Measurements from ENCODE around the gene MTG2.

MTG2 gene

GRCh38 chr20:62162765-62163484 lies 19.9 kb upstream of the MTG2 start:
- no peak for DNase-seq (ENCODE audit: low read depth in 2 of 2)

- DNase-seq (ENCODE audit: low read depth in 2 of 2), result no peak
Measured at GRCh38 chr20:62163485-62163865, 19.4 kb upstream of the MTG2 start.

DNA sequence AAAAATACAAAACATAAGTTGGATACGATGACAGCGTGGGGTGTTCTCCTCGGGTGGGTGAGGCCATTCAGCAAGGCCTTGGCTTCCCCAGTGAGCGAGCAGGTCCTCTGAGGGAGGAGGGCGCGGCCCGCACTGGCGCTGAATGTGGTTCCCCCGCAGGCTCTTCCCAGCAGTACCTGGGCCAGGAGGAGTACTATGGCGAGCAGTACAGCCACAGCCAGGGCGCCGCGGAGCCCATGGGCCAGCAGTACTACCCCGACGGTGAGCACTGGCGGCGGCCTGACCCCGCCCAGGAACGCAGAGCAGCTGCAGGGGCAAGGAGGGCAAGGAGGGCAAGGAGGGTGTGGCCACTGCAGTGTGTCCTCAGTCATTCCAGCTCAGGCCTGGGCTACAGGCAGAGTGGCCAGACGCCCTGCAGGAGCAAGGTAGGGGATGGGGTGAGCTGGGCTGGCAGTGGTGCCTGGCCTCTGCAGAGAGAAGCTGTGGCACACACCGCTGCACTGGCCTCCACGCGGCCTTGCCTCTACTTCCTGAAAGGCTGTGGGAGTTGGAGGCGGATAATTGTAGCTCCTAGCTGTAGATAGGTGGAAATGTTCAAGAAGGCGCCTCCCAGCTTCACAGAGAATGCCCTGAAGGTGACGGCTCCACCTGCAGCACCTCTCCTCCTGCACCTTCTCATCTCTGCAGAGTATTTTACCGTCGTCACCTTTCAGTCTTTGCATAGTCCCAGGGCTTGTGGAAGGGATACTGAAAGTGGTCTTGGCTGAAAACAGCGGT lies 18.7 kb upstream of the MTG2 start:
- no peak for DNase-seq (ENCODE audit: low read depth in 2 of 2)

DNA sequence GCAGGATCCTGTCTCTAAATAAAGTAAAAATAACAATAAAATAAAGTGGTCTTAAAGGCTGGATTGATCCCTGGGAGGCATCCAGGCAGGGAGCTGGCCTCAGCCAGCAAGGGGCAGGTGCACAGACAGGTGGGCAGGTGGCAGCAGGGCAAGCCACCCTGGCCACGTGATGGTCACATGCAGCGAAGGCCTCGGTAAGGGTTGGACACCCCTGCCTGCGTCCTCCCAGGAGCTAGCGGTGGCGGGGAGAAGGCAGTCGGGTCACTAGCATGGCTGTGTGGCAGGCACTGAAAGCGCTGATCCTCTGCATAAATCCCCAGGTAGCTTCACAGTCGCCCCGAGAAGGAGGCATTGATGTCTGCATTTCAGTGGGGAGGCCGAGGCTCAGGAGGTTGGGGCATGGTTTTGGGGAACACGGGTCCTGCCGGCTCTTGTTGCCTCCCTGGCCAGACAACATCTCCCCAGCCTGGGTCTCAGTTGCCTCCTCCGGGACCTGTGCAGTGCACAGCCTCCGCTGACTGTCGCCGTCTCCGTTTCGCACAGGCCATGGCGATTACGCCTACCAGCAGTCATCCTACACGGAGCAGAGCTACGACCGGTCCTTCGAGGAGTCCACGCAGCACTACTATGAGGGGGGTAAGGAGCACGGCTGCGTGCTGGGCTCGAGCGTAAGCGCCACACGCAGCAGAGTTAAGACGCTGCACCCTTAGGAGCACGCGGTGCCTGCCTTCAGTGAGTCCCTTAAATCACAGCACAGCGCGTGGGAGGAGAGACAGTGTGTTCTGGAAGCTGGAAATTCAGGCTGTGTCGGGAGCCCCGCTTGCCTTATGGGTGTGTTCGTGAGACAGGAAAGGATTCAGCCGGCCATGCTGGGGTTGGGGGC lies 17.7 kb upstream of the MTG2 start:
- no peak for DNase-seq (ENCODE audit: low read depth in 2 of 2)

DNA sequence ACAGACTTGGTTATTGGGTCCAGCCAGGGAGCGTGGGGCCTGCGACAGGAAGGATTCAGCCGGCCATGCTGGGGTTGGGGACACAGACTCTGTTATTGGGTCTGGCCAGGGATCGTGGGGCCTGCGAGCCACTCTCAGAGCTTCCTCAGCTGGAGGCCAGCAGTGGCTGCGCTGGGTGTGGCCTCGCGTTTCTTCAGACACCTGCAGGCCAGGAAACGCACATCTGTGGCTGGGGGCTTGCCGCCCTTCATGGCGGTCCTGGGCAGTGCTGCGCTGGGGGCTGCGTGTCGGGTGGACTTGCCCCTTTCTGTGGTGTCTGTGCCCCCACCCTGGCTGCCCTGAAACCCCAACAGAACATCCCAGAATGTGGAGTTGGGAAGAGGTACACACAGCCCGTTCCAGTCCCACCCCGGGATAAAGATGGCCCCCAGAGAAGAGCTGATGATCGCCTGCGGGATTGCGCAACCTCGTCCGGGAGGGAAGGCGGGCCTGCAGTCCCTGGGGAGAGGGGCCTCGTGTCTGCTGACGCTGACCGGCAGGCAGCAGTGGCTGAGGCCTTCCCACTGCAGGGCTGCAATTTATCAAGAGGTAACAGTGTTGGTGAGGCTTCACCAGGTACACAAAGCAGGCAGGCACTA lies 16.9 kb upstream of the MTG2 start:
- no peak for DNase-seq (ENCODE audit: low read depth in 2 of 2)

GRCh38 chr20:62167474-62167873 lies 15.4 kb upstream of the MTG2 start:
- no peak for DNase-seq (ENCODE audit: low read depth in 2 of 2)

DNA sequence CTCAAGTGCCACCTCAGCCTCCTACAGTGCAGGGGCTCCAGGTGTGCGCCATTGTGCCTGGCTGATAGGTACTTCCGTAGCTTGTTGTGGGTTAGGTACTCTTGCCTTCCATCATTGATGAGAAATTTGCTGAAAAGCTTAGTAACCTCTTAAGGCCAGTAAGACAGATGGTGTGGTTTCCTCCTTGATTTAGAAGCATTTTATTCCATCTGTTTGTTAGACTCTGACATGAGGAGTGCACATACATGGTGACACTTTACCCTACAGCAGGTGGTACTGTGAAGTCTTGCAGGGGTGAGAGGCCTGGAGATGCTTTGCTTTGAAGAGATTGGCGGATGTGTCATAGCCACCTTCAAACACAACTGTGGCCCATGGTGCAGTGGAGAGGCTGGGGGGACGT lies 14.8 kb upstream of the MTG2 start:
- no peak for DNase-seq (ENCODE audit: low read depth in 2 of 2)

- DNase-seq (ENCODE audit: low read depth in 2 of 2), result no peak
Measured at GRCh38 chr20:62168890-62169435, 13.9 kb upstream of the MTG2 start.

- no peak for DNase-seq (ENCODE audit: low read depth in 2 of 2)
Measured at GRCh38 chr20:62170536-62170935, 12.3 kb upstream of the MTG2 start.

DNA sequence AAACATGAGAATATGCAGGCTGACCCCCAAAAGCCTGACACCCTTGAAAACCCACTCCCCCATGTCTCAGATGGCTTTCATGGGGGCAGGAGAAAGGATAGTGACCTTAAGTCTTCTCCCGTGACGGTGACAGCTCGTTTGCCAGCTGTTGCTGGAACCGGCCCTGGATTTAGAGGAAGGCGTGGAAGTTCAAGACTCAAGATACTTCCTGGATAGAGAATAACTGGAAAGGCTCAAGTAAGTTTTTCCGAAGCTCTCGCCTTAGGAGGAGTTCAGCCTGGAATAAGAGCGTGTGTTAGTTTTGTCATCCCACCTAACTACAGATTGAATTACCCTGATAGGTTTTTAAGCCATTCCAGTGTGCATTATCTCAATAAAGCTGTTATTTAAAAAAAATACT lies 11.6 kb upstream of the MTG2 start:
- DNase-seq (ENCODE audit: low read depth in 2 of 2), result no peak

GRCh38 chr20:62172666-62173065 lies 10.2 kb upstream of the MTG2 start:
- no peak for DNase-seq (ENCODE audit: low read depth in 2 of 2)

- DNase-seq (ENCODE audit: low read depth in 2 of 2), result no peak
Measured at GRCh38 chr20:62174021-62174804, 8.6 kb upstream of the MTG2 start.

GRCh38 chr20:62174870-62175624 lies 7.8 kb upstream of the MTG2 start:
- DNase-seq (ENCODE audit: low read depth in 2 of 2), result no peak

- no peak for DNase-seq (ENCODE audit: low read depth in 2 of 2)
Measured at GRCh38 chr20:62175711-62176110, 7.1 kb upstream of the MTG2 start.

DNA sequence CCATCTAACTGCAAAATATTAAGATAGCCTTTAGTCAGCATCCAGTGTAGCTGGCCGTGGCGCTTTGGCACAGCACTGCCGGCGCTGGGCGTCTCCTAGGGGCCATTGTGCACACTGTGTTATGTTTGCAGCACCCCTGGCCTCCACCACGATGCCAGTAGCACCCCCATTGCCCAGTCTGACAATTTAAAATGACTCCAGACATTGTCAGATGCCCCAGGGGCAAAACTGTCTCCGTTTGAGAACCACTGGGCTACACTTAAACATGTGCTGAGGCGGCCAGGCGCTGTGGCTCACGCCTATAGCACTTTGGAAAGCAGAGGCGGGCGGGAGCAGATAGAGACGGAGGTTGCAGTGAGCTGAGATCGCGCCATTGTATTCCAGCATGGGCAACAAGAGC lies 6.0 kb upstream of the MTG2 start:
- DNase-seq (ENCODE audit: low read depth in 2 of 2), result no peak

- DNase-seq (ENCODE audit: low read depth in 2 of 2), result no peak
Measured at GRCh38 chr20:62177307-62177706, 5.5 kb upstream of the MTG2 start.

- no peak for DNase-seq (ENCODE audit: low read depth in 2 of 2)
Measured at GRCh38 chr20:62178316-62179161, 4.3 kb upstream of the MTG2 start.

- DNase-seq (ENCODE audit: low read depth in 2 of 2), result no peak
Measured at GRCh38 chr20:62179162-62179504, 3.7 kb upstream of the MTG2 start.

DNA sequence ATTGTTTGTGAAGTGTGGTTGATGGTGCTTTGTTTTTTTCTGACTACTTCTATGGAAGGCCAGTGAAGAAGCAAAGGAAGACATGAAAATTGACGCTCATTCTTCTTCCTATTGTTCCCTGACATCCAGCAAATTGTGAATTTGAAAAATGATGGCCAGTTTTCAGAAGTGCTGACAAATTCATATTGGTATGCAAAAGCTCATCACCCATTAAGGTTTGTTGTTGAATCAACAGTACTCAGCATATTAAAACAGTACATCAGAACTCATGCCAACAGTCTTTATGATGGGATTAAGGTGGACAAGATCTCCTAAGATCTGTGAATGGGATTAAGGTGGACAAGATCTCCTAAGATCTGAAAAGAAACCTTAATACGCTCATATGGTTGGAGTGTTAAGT lies 1.0 kb upstream of the MTG2 start:
- no peak for DNase-seq (ENCODE audit: low read depth in 2 of 2)

Data from stimulated activated CD4-positive, alpha-beta T cell treated with anti-CD3 and anti-CD28 coated beads, Interleukin-1b, Interleukin-23, amount 100 ng/mL, for 1 hour (primary cell).